ENCODE data around the gene IRF6. TPM values are rescaled to one million over a fixed set of nuclear protein-coding genes. Genes with fewer than 3 reads are reported as not detected.
A peak's percentile ranks its signal among the peaks of the same experiment; 100 is the strongest.

The IRF6 gene
- total and polyA plus RNA-seq, 7 experiments from 2014 or later: 0.30 to 2.3 (median 0.99) TPM; not detected in 1

GRCh38 chr1:209849388-209849787, 43.4 kb upstream of the IRF6 start:
- Histone ChIP-seq H3K27me3 (ENCODE audit: control insufficient read depth in 2 of 2, insufficient read depth in 2 of 2, low read length in 2 of 2) (no peaks in the 10 kb centered on the region), H3K36me3 (ENCODE audit: control insufficient read depth in 2 of 3, insufficient read depth in 3 of 3, low read length in 3 of 3) (peaks cover 3 to 83% (median 16%) of the 10 kb centered on the region in 3 experiments), H3K27ac (ENCODE audit: low read depth, low read length) (no peak overlapping the region), H3K9me3 (ENCODE audit: control insufficient read depth in 2 of 3, low read length in 3 of 3) (no peaks in the 10 kb centered on the region), H3K4me3 (ENCODE audit: low read length) (no peak overlapping the region), H3K4me1 (ENCODE audit: control insufficient read depth in 2 of 2, insufficient read depth in 2 of 2, low read length in 2 of 2) (no peaks in the 10 kb centered on the region)
- ChIA-PET POLR2A (no interaction called here), CTCF (no interaction called here)
- H3K9me3 Mint-ChIP-seq: no peaks in the 10 kb centered on the region
- H3K27ac Mint-ChIP-seq: peak overlapping the region in 2 of 9 donors; percentile 10 to 31
- no peaks in the 10 kb centered on the region for H3K27me3 Mint-ChIP-seq
- no peak overlapping the region for H3K4me3 Mint-ChIP-seq
- ATAC-seq (no peak), DNase-seq (no peak)
- peaks cover 2 to 22% (median 12%) of the 10 kb centered on the region in 7 donors for H3K4me1 Mint-ChIP-seq
- peaks cover 8 to 54% (median 25%) of the 10 kb centered on the region in 5 donors for H3K36me3 Mint-ChIP-seq
- intact Hi-C loops (cut with micrococcal nuclease): no loop called here

- Mint-ChIP-seq H3K4me1 (peaks cover 5 to 29% (median 12%) of the 10 kb centered on the region in 7 donors), H3K9me3 (no peaks in the 10 kb centered on the region), H3K27ac (no peak overlapping the region), H3K27me3 (no peaks in the 10 kb centered on the region), H3K36me3 (peaks cover 24 to 65% (median 36%) of the 10 kb centered on the region in 5 donors), H3K4me3 (no peak overlapping the region)
- intact Hi-C loops (cut with micrococcal nuclease): no loop called here
- ATAC-seq (no peak), DNase-seq (no peak)
- ChIA-PET POLR2A (no interaction called here), CTCF (no interaction called here)
- Histone ChIP-seq H3K9me3 (ENCODE audit: control insufficient read depth in 2 of 3, low read length in 3 of 3) (no peaks in the 10 kb centered on the region), H3K36me3 (ENCODE audit: control insufficient read depth in 2 of 3, insufficient read depth in 3 of 3, low read length in 3 of 3) (peaks cover 16 to 84% (median 16%) of the 10 kb centered on the region in 3 experiments), H3K4me1 (ENCODE audit: control insufficient read depth in 2 of 2, insufficient read depth in 2 of 2, low read length in 2 of 2) (no peaks in the 10 kb centered on the region), H3K27ac (ENCODE audit: low read depth, low read length) (no peak overlapping the region), H3K4me3 (ENCODE audit: low read length) (no peak overlapping the region), H3K27me3 (ENCODE audit: control insufficient read depth in 2 of 2, insufficient read depth in 2 of 2, low read length in 2 of 2) (no peaks in the 10 kb centered on the region)
Observed at GRCh38 chr1:209845408-209845725, 39.4 kb upstream of the IRF6 start.

GRCh38 chr1:209844695-209845407, 38.9 kb upstream of the IRF6 start:
- no peak overlapping the region for H3K4me3 ChIP-seq (ENCODE audit: low read length)
- no peak overlapping the region for H3K27ac ChIP-seq (ENCODE audit: low read depth, low read length)
- POLR2A ChIA-PET: no interaction called here
- DNase-seq (no peak), ATAC-seq (no peak)
- H3K9me3 ChIP-seq (ENCODE audit: control insufficient read depth in 2 of 3, low read length in 3 of 3): no peaks in the 10 kb centered on the region
- Mint-ChIP-seq H3K4me1 (peaks cover 4 to 30% (median 12%) of the 10 kb centered on the region in 7 donors), H3K36me3 (peaks cover 27 to 65% (median 41%) of the 10 kb centered on the region in 5 donors), H3K27me3 (no peaks in the 10 kb centered on the region), H3K4me3 (no peak overlapping the region), H3K27ac (peak overlapping the region in 1 of 9 donors; percentile 23), H3K9me3 (no peaks in the 10 kb centered on the region)
- no peaks in the 10 kb centered on the region for H3K27me3 ChIP-seq (ENCODE audit: control insufficient read depth in 2 of 2, insufficient read depth in 2 of 2, low read length in 2 of 2)
- peaks cover 20 to 84% (median 21%) of the 10 kb centered on the region in 3 experiments for H3K36me3 ChIP-seq (ENCODE audit: control insufficient read depth in 2 of 3, insufficient read depth in 3 of 3, low read length in 3 of 3)
- no peaks in the 10 kb centered on the region for H3K4me1 ChIP-seq (ENCODE audit: control insufficient read depth in 2 of 2, insufficient read depth in 2 of 2, low read length in 2 of 2)
- CTCF ChIA-PET: interaction anchor here (1.0 kb wide), 1 partner anchor 21 kb away, joined by 3 read pairs; no protein-coding TSS in a partner anchor
- intact Hi-C loops (cut with micrococcal nuclease): no loop called here

GRCh38 chr1:209840611-209841010, 34.7 kb upstream of the IRF6 start:
- DNase-seq: no peak
- Mint-ChIP-seq H3K27me3 (no peaks in the 10 kb centered on the region), H3K27ac (peak overlapping the region in 5 of 9 donors; percentile 25 to 63 (median 46)), H3K4me1 (peaks cover 0 to 32% (median 5%) of the 10 kb centered on the region in 7 donors), H3K9me3 (no peaks in the 10 kb centered on the region), H3K36me3 (peaks cover 40 to 84% (median 46%) of the 10 kb centered on the region in 5 donors), H3K4me3 (no peak overlapping the region)
- ChIA-PET CTCF (no interaction called here), POLR2A (interaction anchor here (0.6 kb wide), 1 partner anchor 1418 kb away, joined by 3 read pairs; no protein-coding TSS in a partner anchor)
- H3K36me3 ChIP-seq (ENCODE audit: control insufficient read depth in 2 of 3, insufficient read depth in 3 of 3, low read length in 3 of 3): peaks cover 33 to 97% (median 40%) of the 10 kb centered on the region in 3 experiments
- ATAC-seq: no peak
- H3K9me3 ChIP-seq (ENCODE audit: control insufficient read depth in 2 of 3, low read length in 3 of 3): no peaks in the 10 kb centered on the region
- no peaks in the 10 kb centered on the region for H3K4me1 ChIP-seq (ENCODE audit: control insufficient read depth in 2 of 2, insufficient read depth in 2 of 2, low read length in 2 of 2)
- H3K4me3 ChIP-seq (ENCODE audit: low read length): no peak overlapping the region
- no peaks in the 10 kb centered on the region for H3K27me3 ChIP-seq (ENCODE audit: control insufficient read depth in 2 of 2, insufficient read depth in 2 of 2, low read length in 2 of 2)
- no peak overlapping the region for H3K27ac ChIP-seq (ENCODE audit: low read depth, low read length)
- intact Hi-C loops (cut with micrococcal nuclease): no loop called here

- CTCF ChIA-PET: no interaction called here
- intact Hi-C loops (cut with micrococcal nuclease): no loop called here
- Mint-ChIP-seq H3K9me3 (no peaks in the 10 kb centered on the region), H3K4me1 (peaks cover 0 to 32% (median 6%) of the 10 kb centered on the region in 7 donors), H3K4me3 (no peak overlapping the region), H3K27me3 (no peaks in the 10 kb centered on the region), H3K36me3 (peaks cover 40 to 84% (median 49%) of the 10 kb centered on the region in 5 donors), H3K27ac (peak overlapping the region in 6 of 9 donors; percentile 5 to 53 (median 27))
- Histone ChIP-seq H3K27ac (ENCODE audit: low read depth, low read length) (no peak overlapping the region), H3K4me3 (ENCODE audit: low read length) (no peak overlapping the region), H3K36me3 (ENCODE audit: control insufficient read depth in 2 of 3, insufficient read depth in 3 of 3, low read length in 3 of 3) (peaks cover 33 to 100% (median 45%) of the 10 kb centered on the region in 3 experiments), H3K27me3 (ENCODE audit: control insufficient read depth in 2 of 2, insufficient read depth in 2 of 2, low read length in 2 of 2) (no peaks in the 10 kb centered on the region), H3K4me1 (ENCODE audit: control insufficient read depth in 2 of 2, insufficient read depth in 2 of 2, low read length in 2 of 2) (no peaks in the 10 kb centered on the region), H3K9me3 (ENCODE audit: control insufficient read depth in 2 of 3, low read length in 3 of 3) (no peaks in the 10 kb centered on the region)
- ATAC-seq (no peak), DNase-seq (no peak)
- POLR2A ChIA-PET: interaction anchor here (0.6 kb wide), 1 partner anchor 1419 kb away, joined by 3 read pairs; no protein-coding TSS in a partner anchor
Observed at GRCh38 chr1:209839875-209840546, 34.1 kb upstream of the IRF6 start.

GRCh38 chr1:209838537-209838936, 32.6 kb upstream of the IRF6 start:
- no peaks in the 10 kb centered on the region for H3K27me3 ChIP-seq (ENCODE audit: control insufficient read depth in 2 of 2, insufficient read depth in 2 of 2, low read length in 2 of 2)
- H3K36me3 Mint-ChIP-seq: peaks cover 49 to 86% (median 58%) of the 10 kb centered on the region in 5 donors
- H3K4me3 Mint-ChIP-seq: no peak overlapping the region
- H3K9me3 Mint-ChIP-seq: no peaks in the 10 kb centered on the region
- CTCF ChIA-PET: interaction anchor here (1.2 kb wide), 1 partner anchor 15 kb away, joined by 4 read pairs; no protein-coding TSS in a partner anchor
- POLR2A ChIA-PET: interaction anchor here (1.0 to 1.4 kb wide), 3 partner anchors 15 to 69 kb away, joined by 3 to 4 read pairs (median 3); partner anchors contain the start of gene C1orf74
- ATAC-seq (no peak), DNase-seq (no peak)
- H3K27me3 Mint-ChIP-seq: no peaks in the 10 kb centered on the region
- H3K36me3 ChIP-seq (ENCODE audit: control insufficient read depth in 2 of 3, insufficient read depth in 3 of 3, low read length in 3 of 3): peaks cover 41 to 100% (median 57%) of the 10 kb centered on the region in 3 experiments
- peak overlapping the region in 1 of 9 donors; percentile 22 for H3K27ac Mint-ChIP-seq
- intact Hi-C loops (cut with micrococcal nuclease): no loop called here
- no peak overlapping the region for H3K4me3 ChIP-seq (ENCODE audit: low read length)
- H3K27ac ChIP-seq (ENCODE audit: low read depth, low read length): no peak overlapping the region
- H3K4me1 ChIP-seq (ENCODE audit: control insufficient read depth in 2 of 2, insufficient read depth in 2 of 2, low read length in 2 of 2): no peaks in the 10 kb centered on the region
- H3K9me3 ChIP-seq (ENCODE audit: control insufficient read depth in 2 of 3, low read length in 3 of 3): no peaks in the 10 kb centered on the region
- H3K4me1 Mint-ChIP-seq: peaks cover 0 to 41% (median 18%) of the 10 kb centered on the region in 7 donors
